ENCODE data around the gene CLIC5. TPM values are rescaled to one million over a fixed set of nuclear protein-coding genes. Genes with fewer than 3 reads are reported as not detected.

Gene CLIC5
- total and polyA plus RNA-seq, 2 of the 8 experiments (the other 6 are each of a cell fraction or from before 2014, with no cell fraction given), result 0.12 to 0.15 TPM

- TF ChIP-seq SIN3A (conservative IDR thresholded peaks at IDR 0.05 in 1 of 2, IDR thresholded peaks at IDR 0.05 in 1 of 2; ENCODE audit: low read depth in 1 of 2, low read length in 2 of 2) (no peak), ASH2L (IDR thresholded peaks at IDR 0.05; ENCODE audit: low read length) (no peak), TAF1 (IDR thresholded peaks at IDR 0.05; ENCODE audit: low read depth, low read length) (no peak), TAF7 (optimal IDR thresholded peaks at IDR 0.05; ENCODE audit: borderline replicate concordance, low read depth, low read length) (no peak), BACH1 (IDR thresholded peaks at IDR 0.05; ENCODE audit: low read length) (no peak), EZH2 (IDR thresholded peaks at IDR 0.05; ENCODE audit: low read depth, low read length, severe bottlenecking) (no peak)
Observed at GRCh38 chr6:46036911-46037310, 21.3 kb upstream of the CLIC5 start (continued).

Data from H1 (cell line).